ENCODE measurements around the gene C12orf60. TPM values are rescaled to one million over a fixed set of nuclear protein-coding genes. Genes with fewer than 3 reads are reported as not detected.

Gene C12orf60
- total RNA-seq, 1 experiment from 2014 or later: 3.5 TPM

- H3K4me3 ChIP-seq (replicated peaks in 1 of 2; ENCODE audit: low read depth in 1 of 2, low read length in 2 of 2): no peak overlapping the region
- no peak overlapping the region for H3K27ac ChIP-seq (ENCODE audit: low read depth, low read length)
- RAD21 ChIA-PET (ENCODE audit: low non-redundant PET in 1 of 2, low total read pairs in 2 of 2, uncharacterized antibody in 2 of 2, unreplicated experiment in 2 of 2): no interaction called here
- no peaks in the 10 kb centered on the region for H3K79me2 ChIP-seq (ENCODE audit: insufficient read depth, low read length)
- no peaks in the 10 kb centered on the region for H3K4me1 ChIP-seq (ENCODE audit: control insufficient read depth in 1 of 2, insufficient read depth in 2 of 2, low read length in 2 of 2)
- no peak overlapping the region for H3K9ac ChIP-seq (ENCODE audit: low read length)
- H3K36me3 ChIP-seq (ENCODE audit: control insufficient read depth in 1 of 2, insufficient read depth in 2 of 2, low read length in 2 of 2): no peaks in the 10 kb centered on the region
- H4K20me1 ChIP-seq (ENCODE audit: insufficient read depth): no peaks in the 10 kb centered on the region
- H3K4me2 ChIP-seq (ENCODE audit: low read length): no peak overlapping the region
- H3K9me2 ChIP-seq (ENCODE audit: insufficient read depth): no peaks in the 10 kb centered on the region
- no peak for TF ChIP-seq SIN3A (IDR thresholded peaks at IDR 0.05; ENCODE audit: low read depth)
- TF ChIP-seq EGR1 (IDR thresholded peaks at IDR 0.05; ENCODE audit: low read depth): no peak
- TF ChIP-seq POLR2A (IDR thresholded peaks at IDR 0.05; ENCODE audit: borderline replicate concordance, extremely low read depth, insufficient read depth, insufficient read length): no peak
- no peak for TF ChIP-seq SP1 (IDR thresholded peaks at IDR 0.05; ENCODE audit: low read depth)
- TF ChIP-seq CTCF (IDR thresholded peaks at IDR 0.05 in 2 of 3, conservative IDR thresholded peaks at IDR 0.05 in 1 of 3; ENCODE audit: borderline replicate concordance in 1 of 3, insufficient read depth in 1 of 3, low read depth in 2 of 3, low read length in 2 of 3): no peak
- no peak for TF ChIP-seq ZFX (IDR thresholded peaks at IDR 0.05)
- TF ChIP-seq YY1 (IDR thresholded peaks at IDR 0.05; ENCODE audit: extremely low read depth, insufficient replicate concordance, low read depth, low read length): no peak
- no peak for TF ChIP-seq ATF3 (IDR thresholded peaks at IDR 0.05)
- no peak for TF ChIP-seq FOSL1 (IDR thresholded peaks at IDR 0.05; ENCODE audit: low read depth)
- TF ChIP-seq ZNF274 (IDR thresholded peaks at IDR 0.05; ENCODE audit: low read depth, low read length): no peak
- TF ChIP-seq TCF7L2 (IDR thresholded peaks at IDR 0.05; ENCODE audit: borderline replicate concordance, extremely low read depth, insufficient read depth, insufficient read length): no peak
- TF ChIP-seq CEBPB (IDR thresholded peaks at IDR 0.05; ENCODE audit: low read depth): no peak
- no peak for TF ChIP-seq CBX3 (IDR thresholded peaks at IDR 0.05; ENCODE audit: low read depth)
- no peak for TF ChIP-seq POLR2AphosphoS5 (IDR thresholded peaks at IDR 0.05; ENCODE audit: low read depth, low read length)
- no peak for TF ChIP-seq JUND (IDR thresholded peaks at IDR 0.05)
- TF ChIP-seq SRF (IDR thresholded peaks at IDR 0.05; ENCODE audit: low read depth): no peak
- TF ChIP-seq ZBTB33 (IDR thresholded peaks at IDR 0.05; ENCODE audit: extremely low read depth, insufficient replicate concordance, low read length): no peak
- no peak for TF ChIP-seq EZH2phosphoT487 (IDR thresholded peaks at IDR 0.05; ENCODE audit: borderline replicate concordance)
- no peak for TF ChIP-seq ELF1 (IDR thresholded peaks at IDR 0.05; ENCODE audit: borderline replicate concordance, low read depth)
- DNase-seq (ENCODE audit: low read depth, low spot score): no peak
- no peaks in the 10 kb centered on the region for H3K27me3 ChIP-seq (ENCODE audit: insufficient read depth, low read length)
- CTCF ChIA-PET: no interaction called here
- H3K9me3 ChIP-seq (ENCODE audit: control insufficient read depth in 1 of 2, insufficient read depth in 1 of 2, low read depth in 1 of 2, low read length in 2 of 2): no peaks in the 10 kb centered on the region
- BruUV-seq (replicated peaks): no TSS peak
- ATAC-seq: no peak
- intact Hi-C loops (cut with micrococcal nuclease): no loop called here
- POLR2A ChIA-PET: no interaction called here
- no peak overlapping the region for H2AFZ ChIP-seq (ENCODE audit: low read depth, low read length, poor library complexity, severe bottlenecking)
Observed at GRCh38 chr12:14854586-14855183, 51.2 kb downstream of the C12orf60 start.
